Smooth muscle cell of the brain vasculature (primary cell): ENCODE results near the gene UNG.

Experiments used
- DNase-seq: peaks from one replicate; pipeline ENCODE4 v3.0.0-alpha.2; 2012; ENCODE audit warnings: low read depth, low spot score

The UNG gene

GRCh38 chr12:109154451-109155438 is 57.3 kb downstream of the UNG start:
- DNase-seq: no peak

GRCh38 chr12:109156036-109156435 is 58.6 kb downstream of the UNG start:
- no peak for DNase-seq

- no peak for DNase-seq
Measured at GRCh38 chr12:109156586-109156985, 59.2 kb downstream of the UNG start.

GRCh38 chr12:109157986-109158385 is 60.6 kb downstream of the UNG start:
- DNase-seq: no peak

GRCh38 chr12:109160433-109160832 is 63.0 kb downstream of the UNG start:
- no peak for DNase-seq
